Heart left ventricle (tissue), 16 donors: ENCODE measurements around the gene DIRAS3. TPM values are rescaled to one million over a fixed set of nuclear protein-coding genes. Genes with fewer than 3 reads are reported as not detected.

Experiments used
- ATAC-seq, 4 donors: fragments of 200-7000 bp; cut with Tn5 transposase; one replicate each; pipeline ENCODE4 v1.9.1; 2020 to 2022; ENCODE audit warnings: moderate library complexity in 4 of 4, mild to moderate bottlenecking in 3 of 4, moderate number of reproducible peaks in 1 of 4
- DNase-seq, 5 donors: peaks; one replicate each; pipeline ENCODE4 v3.0.0-alpha.2; 2020
- H3K27ac ChIP-seq, 12 donors: fragments of 200-600 bp; sonication (generic) in 4 of 12; one replicate each; pipeline versions ENCODE4 v1.5.0 to v1.8.0; 2016 to 2022; ENCODE audit warnings: mild to moderate bottlenecking in 2 of 12
- H3K27me3 ChIP-seq, 9 donors: fragments of 200-600 bp; sonication (generic) in 2 of 9; one replicate each; pipeline versions ENCODE4 v1.5.1 to v1.8.0; 2016 to 2022; ENCODE audit warnings: mild to moderate bottlenecking in 3 of 9
- H3K36me3 ChIP-seq, 9 donors: fragments of 200-600 bp; sonication (generic) in 2 of 9; one replicate each; pipeline versions ENCODE4 v1.5.0 to v1.8.0; 2018 to 2022; ENCODE audit warnings: mild to moderate bottlenecking in 2 of 9
- H3K4me1 ChIP-seq, 12 donors: fragments of 200-600 bp; sonication (generic) in 4 of 12; one replicate each; pipeline versions ENCODE4 v1.5.0 to v1.8.0; 2016 to 2022; ENCODE audit warnings: mild to moderate bottlenecking in 3 of 12
- H3K4me3 ChIP-seq, 12 donors: fragments of 200-600 bp; sonication (generic) in 4 of 12; one replicate each; pipeline versions ENCODE4 v1.5.0 to v1.8.0; 2017 to 2022; ENCODE audit warnings: mild to moderate bottlenecking in 9 of 12, moderate library complexity in 4 of 12
- H3K9me3 ChIP-seq, 12 donors: fragments of 200-600 bp; sonication (generic) in 4 of 12; one replicate each; pipeline versions ENCODE4 v1.5.0 to v1.8.0; 2016 to 2022; ENCODE audit warnings: mild to moderate bottlenecking in 1 of 12
- POLR2A ChIP-seq, 2 donors: fragments of 450-650 bp; IDR thresholded peaks; one replicate each; pipeline ENCODE4 v1.6.1; 2017; ENCODE audit warnings: antibody characterized with exemption in 2 of 2, mild to moderate bottlenecking in 2 of 2, moderate library complexity in 2 of 2
- WGBS, 4 donors: extraction: QIAGEN DNeasy Blood & Tissue Kit in 2 of 4; methylation state at CpG; one replicate each; pipeline versions ENCODE4 v1.1.5 to v1.1.7; 2013 to 2018; 5-methylcytosine and 5-hydroxymethylcytosine counted together
- intact Hi-C, 10 donors: fragments of 100-400 bp; cut with DNase I; formaldehyde crosslinking; loops; one replicate each; pipeline versions ENCODE4 v1.11.1 to v1.14.2; 2022
- polyA plus RNA-seq, 2 donors: library from polyadenylated mRNA; stranded (reverse); fragments of 200-250 nt; gene quantifications; one replicate each; pipeline ENCODE4 v1.2.3, GENCODE V29; 2013
- total RNA-seq, 9 donors: library from RNA; depleted of rRNA in 2 of 9; stranded (reverse); fragments of >200 nt in 2 of 9; fragmentation: NEBNext Ultra II Directional in 3 of 9; extraction: Animal tissue kit (Norgen Biotek cat#: 25700) in 3 of 9; gene quantifications; one replicate each; pipeline versions ENCODE4 v1.1.0 to v1.2.4, GENCODE V29; 2016 to 2023
- TF ChIP-seq, protein P1 (sequence below), 12 donors: fragments of 200-600 bp; sonication (generic) in 4 of 12; IDR thresholded peaks; one replicate each; pipeline versions ENCODE4 v1.5.0 to v1.8.0; 2018 to 2022; ENCODE audit warnings: antibody characterized with exemption in 12 of 12, mild to moderate bottlenecking in 5 of 12
- donor health status: ischemic (EF 13 %, LVEDD 7.1; RV severe dilation, severe dysfunction).
- donor health status: healthy with polysubstance abuse.
- donor health status: DM: no; HTN: yes; CAD: no.
- donor health status: DM: no; HTN: no; CAD: no.
- donor health status: ischemic (EF 25% LVEDD 6.9; RV normal size, moderate dysfunction).
- donor health status: ischemic (EF 25% LVEDD 5.7; RV mildly dilated, moderate dysfunction).
- donor health status: healthy.
- donor health status: DM: yes; HTN: yes; CAD: no.
- donor health status: ischemic (EF 35%, LVEDD 5.7; RV mildly dilated, moderate dysfunction).
- donor health status: nonischemic (EF 11% LVEDD 7.7; RV severe dilation, severe dysfunction).
- donor health status: DM: yes; HTN: yes; CAD: no.
- donor health status: PGD.
- donor health status: ischemic (EF 29% LVEDD 5.4; RV normal size, mild dysfunction).
- donor health status: nonischemic (EF 23%, LVEDD 6.1; RV moderate dilation, normal function).

Gene DIRAS3
- total and polyA plus RNA-seq, 11 donors: 3.8 to 22.1 (median 10.0) TPM

DNA sequence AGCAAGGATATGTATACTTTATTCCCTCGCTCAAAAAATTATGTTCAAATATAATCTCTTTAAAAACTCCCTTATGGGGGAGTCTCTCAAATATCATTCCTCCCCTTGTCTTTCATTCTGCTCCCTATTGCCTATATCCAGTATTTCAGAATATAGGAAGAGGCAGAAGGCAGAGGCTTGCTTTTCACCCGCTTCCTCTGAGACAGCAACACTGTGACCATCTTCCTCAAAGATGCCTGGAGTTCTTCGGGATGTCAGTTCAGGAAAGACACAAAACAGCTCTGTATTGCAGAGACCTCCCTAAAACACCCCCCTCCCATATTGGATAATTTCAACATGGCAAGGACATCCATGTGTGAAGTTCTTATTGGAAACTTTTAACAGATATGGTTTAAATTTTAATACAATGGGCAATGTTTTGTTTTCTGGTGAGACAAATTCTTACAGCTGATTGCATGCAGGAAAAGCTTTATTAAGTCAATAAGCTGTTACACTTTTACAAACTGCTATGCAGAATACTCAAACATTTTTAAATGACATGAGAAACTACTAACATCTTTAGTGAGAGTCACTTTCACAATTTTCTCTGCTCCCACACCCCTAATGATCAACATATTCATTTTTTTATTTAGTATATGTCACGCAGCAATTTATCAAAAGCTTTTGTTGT, 4.8 kb downstream of the DIRAS3 start:
- WGBS, 4 donors: 91 to 96% (median 92%) methylated on average over 4 of the region's 4 CpGs
- H3K4me1 ChIP-seq: no peaks in the 10 kb centered on the region
- no peak for ATAC-seq
- no peak overlapping the region for H3K27ac ChIP-seq
- H3K4me3 ChIP-seq: no peak overlapping the region
- intact Hi-C loops: no loop called here
- DNase-seq: no peak
- peaks cover 0 to 5% (median 0%) of the 10 kb centered on the region in 9 donors for H3K27me3 ChIP-seq
- TF ChIP-seq, protein P1, sequence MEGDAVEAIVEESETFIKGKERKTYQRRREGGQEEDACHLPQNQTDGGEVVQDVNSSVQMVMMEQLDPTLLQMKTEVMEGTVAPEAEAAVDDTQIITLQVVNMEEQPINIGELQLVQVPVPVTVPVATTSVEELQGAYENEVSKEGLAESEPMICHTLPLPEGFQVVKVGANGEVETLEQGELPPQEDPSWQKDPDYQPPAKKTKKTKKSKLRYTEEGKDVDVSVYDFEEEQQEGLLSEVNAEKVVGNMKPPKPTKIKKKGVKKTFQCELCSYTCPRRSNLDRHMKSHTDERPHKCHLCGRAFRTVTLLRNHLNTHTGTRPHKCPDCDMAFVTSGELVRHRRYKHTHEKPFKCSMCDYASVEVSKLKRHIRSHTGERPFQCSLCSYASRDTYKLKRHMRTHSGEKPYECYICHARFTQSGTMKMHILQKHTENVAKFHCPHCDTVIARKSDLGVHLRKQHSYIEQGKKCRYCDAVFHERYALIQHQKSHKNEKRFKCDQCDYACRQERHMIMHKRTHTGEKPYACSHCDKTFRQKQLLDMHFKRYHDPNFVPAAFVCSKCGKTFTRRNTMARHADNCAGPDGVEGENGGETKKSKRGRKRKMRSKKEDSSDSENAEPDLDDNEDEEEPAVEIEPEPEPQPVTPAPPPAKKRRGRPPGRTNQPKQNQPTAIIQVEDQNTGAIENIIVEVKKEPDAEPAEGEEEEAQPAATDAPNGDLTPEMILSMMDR (IDR thresholded peaks at IDR 0.05): no peak
- TF ChIP-seq POLR2A (IDR thresholded peaks at IDR 0.05): no peak
- H3K9me3 ChIP-seq: no peaks in the 10 kb centered on the region
- H3K36me3 ChIP-seq: no peaks in the 10 kb centered on the region

DNA sequence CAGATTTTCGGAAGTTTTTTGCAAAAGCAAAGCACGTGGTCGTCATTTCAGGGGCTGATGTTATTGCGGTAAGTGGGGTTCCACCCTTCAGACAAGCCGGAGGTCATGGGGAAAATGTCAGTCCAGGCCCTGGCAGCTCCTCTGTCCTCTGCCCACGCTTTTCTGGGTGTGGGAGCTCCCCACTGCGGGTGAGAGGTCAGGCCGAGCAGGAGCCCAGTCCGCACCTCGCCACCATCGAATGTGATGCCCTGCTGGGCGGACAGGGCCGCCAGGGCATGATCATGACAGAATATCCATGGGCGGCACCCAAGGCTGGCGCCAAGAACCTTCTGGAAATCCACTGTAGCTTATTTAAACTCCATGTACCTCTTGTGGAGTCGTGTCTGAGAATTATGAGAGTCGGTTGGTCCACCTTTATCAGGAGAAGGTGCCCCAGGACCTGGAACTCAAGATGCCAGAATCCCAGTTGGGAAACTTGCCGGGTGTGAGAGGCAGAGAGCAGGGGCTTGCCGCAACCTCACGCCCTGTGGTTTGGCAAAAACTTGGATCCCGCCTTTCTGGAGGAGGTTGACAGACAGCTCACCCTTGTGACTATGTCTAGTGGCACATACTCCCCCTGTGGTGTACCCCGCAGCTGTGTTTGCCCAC, 6.9 kb downstream of the DIRAS3 start:
- Histone ChIP-seq H3K4me1 (no peaks in the 10 kb centered on the region), H3K9me3 (no peaks in the 10 kb centered on the region), H3K27ac (no peak overlapping the region), H3K27me3 (no peaks in the 10 kb centered on the region), H3K4me3 (no peak overlapping the region), H3K36me3 (no peaks in the 10 kb centered on the region)
- no peak for ATAC-seq
- no peak for DNase-seq
- WGBS, 4 donors: 91 to 95% (median 95%) methylated on average over 15 to 22 of the region's 22 CpGs
- intact Hi-C loops: no loop called here
- TF ChIP-seq, protein P1 (IDR thresholded peaks at IDR 0.05): no peak
- TF ChIP-seq POLR2A (IDR thresholded peaks at IDR 0.05): no peak

DNA sequence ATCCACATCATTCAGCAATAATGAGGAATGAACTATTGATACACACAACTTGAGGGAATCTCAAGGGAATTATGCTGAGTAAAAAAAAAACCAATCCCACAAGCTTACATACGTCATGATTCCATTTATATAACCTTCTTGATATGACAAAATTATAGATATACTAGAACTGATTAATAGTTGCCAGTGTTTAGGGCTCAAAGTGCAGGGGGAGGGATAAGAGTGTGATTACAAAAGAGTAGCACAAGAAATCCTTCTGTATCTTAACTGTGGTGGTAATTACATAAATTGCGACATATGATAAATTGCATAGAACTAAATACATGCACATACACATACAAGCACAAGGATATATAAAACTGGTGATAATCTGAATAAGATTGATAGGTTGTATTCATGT, 13.5 kb downstream of the DIRAS3 start:
- ATAC-seq (no peak), DNase-seq (no peak)
- no peaks in the 10 kb centered on the region for H3K4me1 ChIP-seq
- TF ChIP-seq, protein P1 (IDR thresholded peaks at IDR 0.05): no peak
- TF ChIP-seq POLR2A (IDR thresholded peaks at IDR 0.05): no peak
- WGBS, 4 donors: 72 to 85% (median 73%) methylated on average over 2 of the region's 2 CpGs
- no peaks in the 10 kb centered on the region for H3K36me3 ChIP-seq
- no peak overlapping the region for H3K27ac ChIP-seq
- intact Hi-C loops: no loop called here
- no peak overlapping the region for H3K4me3 ChIP-seq
- H3K27me3 ChIP-seq: no peaks in the 10 kb centered on the region
- H3K9me3 ChIP-seq: peaks cover 0 to 7% (median 0%) of the 10 kb centered on the region in 12 donors

DNA sequence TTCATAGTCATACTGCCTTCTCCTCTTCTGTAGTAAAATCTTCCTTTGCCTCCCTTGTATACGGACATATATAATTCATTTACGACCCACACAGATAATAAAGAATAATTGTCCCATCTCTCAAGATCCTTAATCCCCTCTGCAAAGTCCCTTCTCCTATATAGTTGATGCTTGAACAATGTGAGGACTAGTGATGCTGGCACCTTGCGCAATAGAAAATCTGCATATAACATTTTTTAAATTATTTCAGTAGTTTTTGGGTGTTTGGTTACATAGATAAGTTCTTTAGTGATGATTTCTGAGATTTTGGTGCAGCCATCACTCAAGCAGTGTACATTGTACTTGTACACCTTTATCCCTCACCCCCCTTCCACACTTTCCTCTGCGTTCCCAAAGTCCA, 21.0 kb downstream of the DIRAS3 start:
- 92 to 99% (median 94%) methylated on average over 4 of the region's 4 CpGs for WGBS, 4 donors
- intact Hi-C loops: no loop called here
- TF ChIP-seq, protein P1 (IDR thresholded peaks at IDR 0.05): no peak
- no peak for TF ChIP-seq POLR2A (IDR thresholded peaks at IDR 0.05)
- Histone ChIP-seq H3K36me3 (no peaks in the 10 kb centered on the region), H3K4me3 (no peak overlapping the region), H3K27me3 (no peaks in the 10 kb centered on the region), H3K4me1 (no peaks in the 10 kb centered on the region), H3K27ac (no peak overlapping the region), H3K9me3 (peaks cover 0 to 3% (median 0%) of the 10 kb centered on the region in 12 donors)
- ATAC-seq (no peak), DNase-seq (no peak)
